GM12878 (cell line): ENCODE data around the gene IFT52. TPM values are rescaled to one million over a fixed set of nuclear protein-coding genes. Genes with fewer than 3 reads are reported as not detected.

Experiments
- BCL3 ChIP-seq: IDR thresholded peaks from 2 replicates; pipeline ENCODE4 v1.6.1; 2011; ENCODE audit warnings: borderline replicate concordance, low read depth, mild to moderate bottlenecking, moderate library complexity, low read length; ENCODE audit not compliant: insufficient read depth, poor library complexity, severe bottlenecking
- BHLHE40 ChIP-seq, 2 experiments: fragments of 450-650 bp in 1 of 2; IDR thresholded peaks; 2 replicates each; pipeline ENCODE4 v1.6.1; 2011 to 2017; ENCODE audit warnings: low read depth in 2 of 2, borderline replicate concordance in 1 of 2, improper control_type of control experiment in 1 of 2, low read length in 1 of 2, mild to moderate bottlenecking in 1 of 2
- BRCA1 ChIP-seq: IDR thresholded peaks from 2 replicates; pipeline ENCODE4 v1.6.1; 2011; ENCODE audit warnings: low read depth, low read length, improper control_type of control experiment
- E4F1 ChIP-seq: fragments of 450-650 bp; IDR thresholded peaks from 2 replicates; pipeline ENCODE4 v1.6.1; 2018; ENCODE audit warnings: borderline replicate concordance, mild to moderate bottlenecking; ENCODE audit not compliant: partially characterized antibody
- MAX ChIP-seq: IDR thresholded peaks from 2 replicates; pipeline ENCODE4 v1.6.1; 2012; ENCODE audit warnings: low read depth, low read length, improper control_type of control experiment
- MTA2 ChIP-seq: fragments of 450-650 bp; IDR thresholded peaks from 2 replicates; pipeline ENCODE4 v1.6.1; 2016; ENCODE audit warnings: low read depth, mild to moderate bottlenecking, moderate library complexity
- MTA3 ChIP-seq: IDR thresholded peaks from 2 replicates; pipeline ENCODE4 v1.6.1; 2012; ENCODE audit warnings: low read length, inconsistent platforms, borderline replicate concordance
- NR2C2 ChIP-seq: IDR thresholded peaks from 2 replicates; pipeline ENCODE4 v1.6.1; 2011; ENCODE audit warnings: borderline replicate concordance, low read depth; ENCODE audit not compliant: control insufficient read depth, insufficient read length
- NR2F1 ChIP-seq: fragments of 450-650 bp; conservative IDR thresholded peaks from 2 replicates; pipeline ENCODE4 v1.6.1; 2017; ENCODE audit warnings: mild to moderate bottlenecking
- PAX5 ChIP-seq: IDR thresholded peaks from 2 replicates; pipeline ENCODE4 v1.6.1; 2011; ENCODE audit warnings: low read depth, low read length, borderline replicate concordance
- PAX8 ChIP-seq: fragments of 450-650 bp; IDR thresholded peaks from 2 replicates; pipeline ENCODE4 v1.6.1; 2017; ENCODE audit warnings: mild to moderate bottlenecking, moderate library complexity
- PRDM15 ChIP-seq: fragments of 450-650 bp; formaldehyde crosslinking; IDR thresholded peaks from 2 replicates; pipeline ENCODE4 v1.4.0; 2020; ENCODE audit warnings: mild to moderate bottlenecking, moderate library complexity
- RBBP5 ChIP-seq: fragments of 200-600 bp; sonication (generic); conservative IDR thresholded peaks from 2 replicates; pipeline ENCODE4 v1.6.1; 2016
- RUNX3 ChIP-seq: IDR thresholded peaks from 2 replicates; pipeline ENCODE4 v1.6.1; 2012; ENCODE audit warnings: low read length, inconsistent platforms
- SUZ12 ChIP-seq: fragments of 200-600 bp; sonication (generic); IDR thresholded peaks from one replicate; pipeline ENCODE4 v1.6.1; 2018; ENCODE audit warnings: antibody characterized with exemption, mild to moderate bottlenecking; ENCODE audit not compliant: unreplicated experiment
- TAF1 ChIP-seq: IDR thresholded peaks from 2 replicates; pipeline ENCODE4 v1.6.1; 2011; ENCODE audit warnings: mild to moderate bottlenecking, low read depth, low read length, borderline replicate concordance
- TARDBP ChIP-seq: IDR thresholded peaks from 2 replicates; pipeline ENCODE4 v1.6.1; 2016; ENCODE audit warnings: borderline replicate concordance
- ZBTB33 ChIP-seq: fragments of 450-650 bp; IDR thresholded peaks from 2 replicates; pipeline ENCODE4 v1.6.1; 2017; ENCODE audit warnings: mild to moderate bottlenecking
- polyA plus RNA-seq, 11 experiments: library from polyadenylated mRNA; depleted of rRNA in 4 of 11; unstranded in 6 of 11; stranded (reverse) in 5 of 11; fragments of >200 nt; fragmentation: Nextera tagmentation in 4 of 11; fragmentation: Illumina TruSeq in 1 of 11; extraction: Ambion mirVana in 4 of 11; extraction: Trizol in 1 of 11; gene quantifications; 1 replicate in 1 of 11; 2 replicates in 10 of 11; pipeline versions ENCODE4 v1.2.1 to v1.2.3, GENCODE V29; 2011 to 2016; ENCODE audit warnings: inconsistent platforms in 2 of 11, missing spikeins in 2 of 11, low read depth in 1 of 11
- total RNA-seq, 4 experiments: library from RNA; depleted of rRNA in 3 of 4; stranded (reverse); fragments of >200 nt in 3 of 4; fragmentation: Illumina TruSeq in 1 of 4; extraction: Trizol in 1 of 4; gene quantifications; 2 replicates each; pipeline versions ENCODE4 v1.2.1 to v1.2.3, GENCODE V29; 2013 to 2021

IFT52 gene
- total and polyA plus RNA-seq, 10 of the 15 experiments (the other 5 are each of a cell fraction or from before 2014, with no cell fraction given), result 18.1 to 30.5 (median 26.0) TPM

GRCh38 chr20:43666376-43667328 is 75.9 kb downstream of the IFT52 start, which contains the start of gene MYBL2 (continued):
- TF ChIP-seq E4F1 (no peak), ZBTB33 (no peak), MTA2 (no peak), RUNX3 (no peak), PAX5 (0 out of 2 replicates have a peak, but pooled peaks have one; percentile 16), MTA3 (no peak), BCL3 (no peak), BRCA1 (no peak), NR2F1 (no peak), MAX (peak; percentile 90), BHLHE40 (IDR thresholded peaks at IDR 0.05; ENCODE audit: borderline replicate concordance in 1 of 2, low read depth in 2 of 2, low read length in 1 of 2) (peak in 1 of 2 experiments; percentile 80; a peak in 2 of 4 replicates), PAX8 (no peak), RBBP5 (no peak), TAF1 (peak; percentile 57; the same call in 1 of the 2 replicates), PRDM15 (CRISPR knock-in tag) (no peak), SUZ12 (no peak), TARDBP (no peak), NR2C2 (no peak)
